ENCODE results near the gene UGT1A8.

DNA sequence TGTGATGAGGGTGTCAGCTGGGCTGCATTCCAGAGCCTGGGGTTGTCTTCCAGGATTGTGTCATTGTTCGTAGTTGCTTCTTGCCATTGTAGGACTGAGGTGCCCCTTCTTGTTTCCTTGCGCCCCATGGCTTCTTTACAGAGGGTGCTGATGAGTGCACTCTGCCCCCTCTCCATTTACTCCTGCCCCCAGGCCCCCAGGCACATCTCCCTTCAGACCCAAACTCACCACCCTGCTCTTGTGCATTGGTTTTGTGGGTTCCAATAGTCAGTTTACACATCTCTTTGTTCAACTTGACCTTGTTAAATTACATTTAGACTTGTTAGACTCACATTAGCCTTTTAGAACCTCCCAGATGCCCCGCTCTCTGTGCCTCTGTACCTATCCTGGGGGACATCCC is 203.8 kb downstream of the UGT1A8 start:
- TF ChIP-seq, protein P1, sequence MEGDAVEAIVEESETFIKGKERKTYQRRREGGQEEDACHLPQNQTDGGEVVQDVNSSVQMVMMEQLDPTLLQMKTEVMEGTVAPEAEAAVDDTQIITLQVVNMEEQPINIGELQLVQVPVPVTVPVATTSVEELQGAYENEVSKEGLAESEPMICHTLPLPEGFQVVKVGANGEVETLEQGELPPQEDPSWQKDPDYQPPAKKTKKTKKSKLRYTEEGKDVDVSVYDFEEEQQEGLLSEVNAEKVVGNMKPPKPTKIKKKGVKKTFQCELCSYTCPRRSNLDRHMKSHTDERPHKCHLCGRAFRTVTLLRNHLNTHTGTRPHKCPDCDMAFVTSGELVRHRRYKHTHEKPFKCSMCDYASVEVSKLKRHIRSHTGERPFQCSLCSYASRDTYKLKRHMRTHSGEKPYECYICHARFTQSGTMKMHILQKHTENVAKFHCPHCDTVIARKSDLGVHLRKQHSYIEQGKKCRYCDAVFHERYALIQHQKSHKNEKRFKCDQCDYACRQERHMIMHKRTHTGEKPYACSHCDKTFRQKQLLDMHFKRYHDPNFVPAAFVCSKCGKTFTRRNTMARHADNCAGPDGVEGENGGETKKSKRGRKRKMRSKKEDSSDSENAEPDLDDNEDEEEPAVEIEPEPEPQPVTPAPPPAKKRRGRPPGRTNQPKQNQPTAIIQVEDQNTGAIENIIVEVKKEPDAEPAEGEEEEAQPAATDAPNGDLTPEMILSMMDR (IDR thresholded peaks at IDR 0.05) = no peak
- TF ChIP-seq EP300 (IDR thresholded peaks at IDR 0.05) (no peak), POLR2AphosphoS5 (IDR thresholded peaks at IDR 0.05) (no peak), POLR2A (IDR thresholded peaks at IDR 0.05; ENCODE audit: low read depth) (no peak)

All from esophagus muscularis mucosa (tissue), 4 donors.